Kidney capillary endothelial cell (primary cell): ENCODE results near the gene SLC35A2.

ENCODE experiments used
- DNase-seq: peaks from one replicate; pipeline ENCODE4 v3.0.0-alpha.2; 2018; ENCODE audit warnings: low spot score

SLC35A2 gene

GRCh38 chrX:48927736-48928382 is 16.4 kb upstream of the SLC35A2 start:
- DNase-seq: no peak

- no peak for DNase-seq
Observed at GRCh38 chrX:48927123-48927522, 15.7 kb upstream of the SLC35A2 start.

DNA sequence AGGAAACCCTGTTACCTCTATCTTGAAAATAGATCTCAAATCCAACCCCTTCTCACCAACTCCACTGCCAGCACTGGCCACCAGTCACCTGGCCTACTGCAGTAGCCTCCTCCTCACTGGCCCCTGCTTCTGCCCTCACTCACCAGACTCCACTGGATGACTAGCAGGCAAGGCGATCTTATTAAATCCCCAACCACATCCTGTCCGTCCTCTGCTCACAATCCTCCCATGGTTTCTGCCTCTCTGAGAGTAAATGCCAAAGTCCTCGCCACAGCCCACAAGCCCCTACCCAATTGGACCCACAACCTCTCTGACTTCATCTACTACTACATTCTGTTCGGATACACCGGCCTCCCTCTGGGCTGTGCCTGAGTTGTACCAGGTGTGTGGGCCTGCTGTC is 12.8 kb upstream of the SLC35A2 start:
- DNase-seq: no peak

GRCh38 chrX:48923771-48924170 is 12.3 kb upstream of the SLC35A2 start:
- DNase-seq: no peak

DNA sequence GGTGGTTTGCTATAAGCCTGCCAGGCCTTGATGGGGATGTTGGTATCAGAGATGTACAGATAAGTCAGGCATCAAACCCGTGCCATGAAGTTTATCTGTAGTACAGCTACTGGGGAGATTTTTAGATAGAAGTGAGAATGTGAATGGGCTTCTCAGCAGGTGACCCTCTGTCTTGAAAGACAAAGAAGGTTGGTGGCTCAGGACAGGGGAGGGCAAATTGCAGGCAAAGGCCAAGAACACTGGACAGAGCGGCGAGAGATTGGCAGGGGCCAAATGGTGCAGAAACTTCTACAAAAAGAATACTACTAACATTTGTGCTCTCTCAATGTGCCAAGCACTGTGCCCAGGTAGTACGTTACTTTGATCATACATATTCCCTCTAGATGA is 9.3 kb upstream of the SLC35A2 start:
- DNase-seq: no peak

DNA sequence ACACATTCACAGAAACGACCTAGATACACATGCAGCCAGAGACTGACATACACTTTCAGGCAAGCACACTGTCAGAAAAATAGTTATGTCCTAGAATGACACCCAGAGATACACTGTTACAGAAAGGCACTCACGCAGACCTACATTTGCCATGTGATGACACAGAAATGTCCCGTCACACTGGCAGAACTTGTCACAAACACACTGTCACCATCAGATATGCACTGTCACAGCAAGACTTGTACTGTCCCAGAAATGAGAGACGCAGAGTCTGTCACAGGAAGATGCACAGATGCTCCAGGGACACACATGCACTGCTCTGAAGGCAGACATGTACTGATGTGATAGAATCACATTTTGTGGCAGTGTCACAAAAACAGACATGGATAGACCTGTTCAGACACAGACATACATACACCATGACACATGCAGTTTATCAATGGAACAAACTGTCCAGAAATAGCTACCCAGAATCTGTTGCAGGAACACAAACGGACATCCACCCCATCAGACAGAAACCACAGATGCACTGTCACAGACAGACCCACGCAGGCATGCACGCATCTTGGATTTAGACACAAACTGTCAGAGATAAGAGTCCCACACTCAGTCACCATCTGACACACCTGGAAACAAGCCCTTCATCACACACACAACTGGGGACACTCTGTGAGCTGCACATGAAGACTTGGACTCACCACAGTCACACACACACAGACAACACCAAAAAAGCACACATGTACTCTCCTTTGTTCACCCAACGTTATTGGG is 8.7 kb upstream of the SLC35A2 start:
- no peak for DNase-seq

- no peak for DNase-seq
Observed at GRCh38 chrX:48919360-48919841, 8.0 kb upstream of the SLC35A2 start.

GRCh38 chrX:48918643-48919340 is 7.3 kb upstream of the SLC35A2 start, which contains the start of gene PIM2:
PIM2 (minus strand) TSS chrX:48919024; CDS start chrX:48918834, 190 bp downstream.
- DNase-seq: peak; percentile 60

- DNase-seq: no peak
Observed at GRCh38 chrX:48918301-48918642, 6.8 kb upstream of the SLC35A2 start.

DNA sequence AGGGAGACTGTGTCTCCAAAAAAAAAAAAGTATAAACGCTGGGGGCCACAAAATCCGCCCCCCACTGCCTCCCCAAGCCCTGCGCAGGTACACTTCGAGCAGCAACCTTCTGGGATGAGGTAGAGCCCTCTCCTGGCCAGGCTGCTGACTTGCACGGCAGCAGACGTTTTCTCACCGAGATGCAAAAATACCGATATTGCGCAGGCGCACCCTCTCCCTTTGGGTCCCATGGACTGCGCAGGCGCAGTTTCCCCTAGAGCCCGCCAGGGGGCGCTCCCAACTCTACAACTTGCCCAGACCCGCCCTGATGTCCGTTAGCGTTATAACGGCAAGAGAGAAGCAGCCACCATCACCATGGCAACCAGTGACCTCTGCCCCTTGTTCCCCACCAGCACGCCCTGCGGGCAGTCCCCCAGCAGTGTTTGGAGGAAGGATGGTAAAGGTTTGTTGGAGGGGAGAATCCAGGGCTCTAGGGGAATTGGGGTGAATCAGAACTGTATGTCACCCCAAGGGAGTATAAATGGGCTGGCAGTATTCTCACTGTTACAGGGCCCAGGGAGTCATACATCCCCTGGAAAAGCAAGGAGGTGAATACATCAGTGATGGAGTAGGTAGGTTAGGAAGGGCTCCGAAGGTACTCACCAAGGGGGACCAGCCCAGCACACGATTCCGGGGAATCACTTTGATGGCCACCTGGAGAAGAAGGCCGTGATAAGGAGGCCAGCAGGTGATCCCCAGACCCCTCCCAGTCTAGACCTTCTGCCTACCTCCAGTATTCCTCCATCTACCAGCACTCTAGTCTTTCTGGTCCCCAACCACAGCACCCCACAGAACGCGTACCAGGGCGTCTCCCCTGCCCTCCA is 5.9 kb upstream of the SLC35A2 start:
- peak; percentile 82 for DNase-seq

DNA sequence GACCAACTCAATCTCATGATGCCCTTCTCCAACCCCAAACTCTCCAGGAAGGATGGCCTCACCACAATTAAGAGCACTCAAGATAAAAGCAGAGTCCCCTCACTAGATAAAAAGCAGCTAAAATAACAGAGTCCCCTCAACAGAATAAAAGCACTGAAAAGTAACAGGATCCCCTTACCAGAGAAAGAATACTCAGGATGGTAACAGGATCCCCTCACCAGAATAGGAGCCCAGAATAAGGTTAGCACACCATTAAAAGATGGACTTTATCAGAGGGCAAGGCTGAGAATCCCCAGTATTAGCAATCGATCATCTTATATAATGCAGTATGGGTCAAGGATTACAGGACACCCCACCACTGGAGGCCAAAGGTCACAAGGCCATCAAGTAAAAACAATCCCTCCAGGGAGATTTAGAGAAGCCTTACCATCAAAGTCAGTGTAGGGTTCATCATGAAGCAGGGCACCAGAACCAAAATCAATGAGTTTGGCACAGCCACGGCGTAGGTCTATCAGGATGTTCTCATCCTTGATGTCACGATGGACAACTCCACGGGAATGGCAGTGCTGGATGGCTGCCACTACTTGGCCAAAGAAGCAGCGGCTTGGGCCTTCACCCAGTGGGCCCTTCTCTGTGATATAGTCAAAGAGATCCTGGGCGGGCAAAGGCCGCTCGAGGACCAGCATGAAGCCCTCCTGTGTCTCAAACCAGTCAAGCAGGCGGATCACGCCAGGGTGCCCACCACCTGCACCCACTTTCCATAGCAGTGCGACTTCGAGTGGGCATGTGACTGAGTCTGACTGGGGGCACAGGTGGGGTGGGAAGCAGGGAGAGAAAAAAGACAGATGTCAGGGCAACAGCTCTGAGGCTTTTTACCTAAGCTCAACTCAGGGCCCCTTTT is 3.4 kb upstream of the SLC35A2 start:
- DNase-seq: no peak

DNA sequence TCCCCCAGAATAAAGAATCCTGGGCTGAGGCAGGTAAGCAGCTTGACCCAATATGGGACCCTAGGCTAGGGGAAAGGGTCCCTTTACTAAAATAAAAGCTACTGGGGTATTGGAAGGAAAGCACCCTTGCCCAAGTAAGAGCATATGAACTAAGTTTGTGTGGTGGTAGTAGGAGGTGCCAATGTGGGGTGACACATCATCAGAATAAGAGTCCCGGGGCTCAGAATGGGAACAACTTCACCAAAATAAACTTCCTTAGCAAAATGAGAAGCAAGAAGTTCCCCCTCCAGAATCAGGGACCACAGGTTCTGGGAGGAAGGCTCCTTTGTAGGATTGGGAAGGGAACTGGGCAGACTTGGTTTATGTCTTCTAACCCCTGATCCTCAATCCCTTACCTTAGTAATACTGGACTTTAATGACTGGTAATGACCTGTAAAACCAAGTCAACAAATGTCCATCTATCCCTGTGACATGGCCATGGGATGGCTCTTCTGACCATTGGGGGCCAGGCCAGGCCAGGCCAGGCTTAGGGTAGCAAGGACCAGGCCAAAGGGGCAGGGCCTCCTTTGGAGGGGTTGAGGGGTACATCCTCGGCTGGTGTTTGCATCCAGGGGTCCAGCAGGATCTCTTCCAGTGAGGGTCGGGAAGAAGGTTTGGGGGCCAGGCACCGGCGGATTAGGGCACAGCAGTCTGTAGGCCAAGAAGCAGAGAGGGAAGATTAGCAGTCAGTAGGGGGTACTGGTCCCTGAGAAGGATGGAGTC is 2.3 kb upstream of the SLC35A2 start:
- DNase-seq: no peak

DNA sequence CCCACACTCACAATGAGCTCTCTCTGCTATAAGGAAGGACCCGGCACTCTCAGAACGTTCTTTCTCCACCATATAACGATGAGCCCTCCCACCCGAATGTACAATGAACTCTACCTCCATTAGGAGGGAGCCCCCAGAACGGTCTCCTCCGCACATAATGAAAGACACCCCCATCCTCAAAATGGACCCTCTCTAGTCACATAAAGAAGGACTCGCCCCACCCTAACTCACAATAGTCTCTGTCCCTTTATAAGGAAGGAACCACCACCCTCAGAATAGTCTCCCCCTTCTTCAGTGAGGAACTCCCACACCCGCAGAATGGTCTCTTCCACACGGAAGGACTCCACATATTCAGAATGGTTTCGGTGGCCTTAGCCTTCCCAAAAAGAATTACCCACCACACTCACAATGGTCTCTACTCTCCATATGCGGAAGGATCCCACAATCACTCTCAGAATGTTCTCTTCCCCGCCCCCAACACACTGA is 477 bp downstream of the SLC35A2 start:
- no peak for DNase-seq

GRCh38 chrX:48909703-48910294 is 1.6 kb downstream of the SLC35A2 start:
- no peak for DNase-seq

GRCh38 chrX:48908600-48908999 is 2.8 kb downstream of the SLC35A2 start:
- DNase-seq: no peak

- DNase-seq: no peak
Observed at GRCh38 chrX:48905090-48905790, 6.2 kb downstream of the SLC35A2 start.

GRCh38 chrX:48904626-48905025 is 6.8 kb downstream of the SLC35A2 start:
- no peak for DNase-seq

DNA sequence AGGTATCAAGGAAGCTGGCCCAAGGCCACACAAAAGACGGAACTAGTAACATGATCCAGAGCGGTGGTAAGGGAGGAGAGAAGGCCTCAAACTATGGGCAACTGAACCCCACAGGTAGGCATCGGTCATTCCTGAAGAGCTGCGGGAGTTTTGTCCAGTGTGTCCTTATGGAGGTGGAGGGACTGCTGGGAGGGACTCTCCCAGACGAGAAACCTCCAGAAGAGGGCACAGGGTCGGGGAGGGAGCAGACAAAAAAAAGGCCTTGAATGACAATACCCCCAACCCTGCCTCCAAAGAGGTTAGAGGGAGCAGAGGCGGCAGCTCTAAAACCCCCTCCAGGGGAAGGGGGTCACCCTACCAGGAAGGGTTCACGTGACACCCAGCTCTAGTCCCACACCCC is 7.3 kb downstream of the SLC35A2 start:
- no peak for DNase-seq

DNA sequence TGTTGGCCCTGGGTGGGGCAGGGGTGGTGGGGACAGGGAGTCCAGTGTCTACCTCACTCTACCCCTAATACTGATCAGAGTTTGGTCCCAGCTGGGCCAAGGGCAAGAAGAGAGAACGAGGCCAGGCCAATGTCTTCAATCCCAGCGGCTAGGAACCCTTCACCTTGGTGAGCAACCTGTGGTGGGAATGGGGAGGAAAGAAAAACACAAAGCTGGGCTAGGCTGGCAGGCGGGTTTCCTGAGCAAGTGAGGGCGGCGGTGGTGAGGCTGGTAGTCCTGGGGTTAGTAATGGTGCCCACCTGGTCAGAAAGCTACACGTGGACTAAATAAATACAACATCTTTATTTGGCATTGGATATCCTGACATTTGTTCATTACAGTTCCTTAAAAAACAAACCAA is 8.2 kb downstream of the SLC35A2 start:
- no peak for DNase-seq
